ENCODE results near the gene ARRDC1.

GRCh38 chr9:137630126-137630525 lies 24.6 kb downstream of the ARRDC1 start:
- no peak for TF ChIP-seq CTCF (IDR thresholded peaks at IDR 0.05)
- no peak for TF ChIP-seq POLR2A (IDR thresholded peaks at IDR 0.05)
- TF ChIP-seq POLR2AphosphoS5 (IDR thresholded peaks at IDR 0.05; ENCODE audit: insufficient read depth in 1 of 2, low read depth in 1 of 2): no peak
